ENCODE measurements around the gene HTR4.
A peak's percentile ranks its signal among the peaks of the same experiment; 100 is the strongest.
"Not testable (repeated sequence)": the region's sequence is repeated elsewhere in the genome, so short reads cannot be mapped to it uniquely, and the experiment has no call there.

The HTR4 gene

DNA sequence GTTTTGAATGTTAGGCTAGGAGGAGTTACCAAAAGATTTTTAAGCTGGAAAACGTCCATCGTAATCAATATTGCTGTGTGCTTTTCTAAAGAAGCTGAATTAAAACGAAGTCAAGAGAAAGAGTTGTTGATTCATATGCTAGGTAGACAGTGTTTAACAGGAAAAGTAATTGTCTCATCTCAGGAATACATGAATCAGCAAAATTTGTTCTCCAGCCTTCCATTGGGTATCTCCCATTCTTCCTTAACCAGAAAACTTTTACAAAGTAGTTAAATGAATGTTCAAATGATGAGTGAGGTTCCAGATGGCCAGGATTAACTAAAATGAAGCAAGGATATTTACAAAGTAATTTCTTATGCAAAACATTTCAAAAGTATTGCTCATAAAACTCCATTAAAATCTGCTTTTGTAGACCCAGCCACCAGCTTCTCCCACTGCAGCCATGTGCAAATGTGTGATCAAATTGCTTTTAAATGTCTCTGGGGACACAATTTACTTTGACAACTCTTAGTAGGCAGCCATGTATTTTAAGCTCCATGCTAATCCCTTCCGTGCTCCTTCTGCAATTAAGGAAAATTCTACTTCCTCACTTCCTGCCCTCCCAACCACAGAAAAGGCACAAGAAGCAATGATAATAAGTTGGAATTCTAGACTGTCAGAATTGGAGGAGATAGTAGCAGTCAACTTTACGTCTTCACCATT lies 121.2 kb downstream of the HTR4 start:
- DNase-seq (ENCODE audit: low spot score) = no peak

DNA sequence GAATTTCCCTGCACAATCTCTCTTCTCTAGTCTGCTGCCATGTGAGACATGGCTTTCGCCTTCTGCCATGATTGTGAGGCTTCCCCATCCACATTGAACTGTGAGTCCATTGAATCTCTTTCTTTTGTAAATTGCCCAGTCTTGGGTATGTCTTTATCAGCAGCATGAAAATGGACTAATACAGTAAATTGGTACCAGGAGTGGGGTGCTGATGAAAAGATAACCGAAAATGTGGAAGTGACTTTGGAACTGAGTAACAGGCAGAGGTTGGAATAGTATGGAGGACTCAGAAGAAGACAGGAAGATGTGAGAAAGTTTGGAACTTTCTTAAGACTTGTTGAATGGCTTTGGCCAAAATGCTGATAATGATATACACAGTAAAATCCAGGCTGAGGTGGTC lies 124.9 kb downstream of the HTR4 start:
- DNase-seq (ENCODE audit: low spot score) = not testable (repeated sequence)

DNA sequence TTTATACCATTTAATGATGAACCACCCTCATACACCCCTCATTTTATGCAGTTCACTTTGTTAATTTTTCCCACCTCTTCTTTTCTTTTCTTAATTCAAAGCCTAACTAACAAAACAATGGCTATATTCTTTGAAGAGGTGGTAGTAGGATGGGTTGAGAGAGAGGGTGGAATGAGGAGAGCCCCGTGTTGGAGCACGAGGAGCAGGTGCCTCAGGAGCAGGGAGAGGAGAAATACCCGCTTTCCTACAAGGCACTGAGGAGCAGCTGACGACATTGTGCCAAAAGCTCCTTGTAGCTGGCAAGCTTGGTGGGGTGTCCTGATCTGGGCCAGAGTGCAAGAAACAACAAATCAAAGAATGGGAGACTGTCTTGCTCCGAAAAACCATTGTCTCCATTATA lies 129.6 kb downstream of the HTR4 start:
- no peak for DNase-seq (ENCODE audit: low spot score)

DNA sequence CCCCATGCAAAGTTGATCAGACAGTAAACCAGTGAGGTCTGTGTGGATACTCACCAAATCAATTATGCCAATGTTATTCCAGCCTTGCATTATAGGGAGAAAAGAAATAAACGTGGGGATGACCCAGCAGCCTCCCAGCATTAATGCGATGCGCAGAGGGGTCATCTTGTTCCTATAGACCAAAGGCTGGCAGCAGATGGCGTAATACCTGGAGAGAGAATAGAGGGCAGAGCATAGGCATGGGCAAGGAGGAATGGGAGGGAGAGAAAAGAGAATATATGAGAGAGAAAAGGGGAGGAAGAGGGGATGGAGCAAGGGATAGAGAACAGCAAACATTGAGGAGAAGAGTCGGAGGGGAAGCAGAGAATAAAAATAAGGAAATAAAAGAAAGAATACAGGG lies 131.2 kb downstream of the HTR4 start:
- no peak for DNase-seq (ENCODE audit: low spot score)

DNA sequence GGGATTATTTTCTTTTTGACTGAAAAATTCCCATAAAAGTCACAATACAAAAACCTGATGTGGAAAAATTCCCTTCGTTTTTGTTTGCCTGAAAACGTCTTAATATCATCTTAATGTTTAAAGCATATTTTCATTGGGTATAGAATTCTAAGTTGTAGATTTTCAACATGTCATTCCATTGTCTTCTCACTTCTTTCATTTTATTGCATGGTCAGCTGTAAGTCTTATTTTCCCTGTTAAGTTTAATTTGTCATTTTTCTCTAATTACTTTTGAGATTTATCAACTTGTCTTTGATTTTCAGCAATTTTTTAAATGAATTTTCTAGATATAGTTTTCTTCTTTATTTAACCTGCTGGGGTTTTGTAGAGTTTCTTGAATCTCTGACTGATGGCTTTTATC lies 138.9 kb downstream of the HTR4 start:
- DNase-seq (ENCODE audit: low spot score) = no peak

DNA sequence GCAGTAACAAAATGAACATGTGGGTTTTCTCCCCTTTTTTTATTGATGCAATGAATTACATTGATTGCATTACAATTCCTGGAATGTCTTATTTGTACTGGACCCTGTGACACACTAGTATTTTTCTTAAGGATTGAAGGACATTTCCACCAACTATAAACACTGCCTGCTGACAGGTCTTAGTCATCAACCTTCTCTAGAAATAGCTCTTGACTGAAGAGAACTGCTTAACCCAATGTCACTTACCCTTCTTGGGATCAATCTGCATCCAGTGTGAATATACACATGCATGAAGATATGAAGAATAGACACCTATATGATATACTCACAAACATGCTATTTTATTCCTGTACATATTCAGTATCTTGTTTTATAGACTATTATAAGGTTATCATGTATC lies 140.0 kb downstream of the HTR4 start:
- DNase-seq (ENCODE audit: low spot score) = no peak

DNA sequence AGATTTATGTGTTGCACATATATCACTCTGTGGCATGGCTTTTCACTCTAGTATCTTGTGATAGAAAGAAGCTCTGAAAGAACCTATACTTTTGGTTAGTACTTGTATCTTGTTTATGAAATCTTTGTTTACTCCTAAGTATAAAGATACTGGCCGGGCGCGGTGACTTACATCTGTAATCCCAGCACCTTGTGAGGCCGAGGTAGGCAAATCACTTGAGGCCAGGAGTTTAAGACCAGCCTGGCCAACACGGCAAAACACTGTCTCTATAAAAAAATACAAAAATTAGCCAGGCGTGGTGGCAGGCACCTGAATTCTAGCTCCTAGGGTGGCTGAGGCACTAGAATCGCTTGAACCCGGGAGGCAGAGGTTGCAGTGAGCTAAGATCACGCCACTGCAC lies 141.8 kb downstream of the HTR4 start:
- DNase-seq (ENCODE audit: low spot score) = no peak

DNA sequence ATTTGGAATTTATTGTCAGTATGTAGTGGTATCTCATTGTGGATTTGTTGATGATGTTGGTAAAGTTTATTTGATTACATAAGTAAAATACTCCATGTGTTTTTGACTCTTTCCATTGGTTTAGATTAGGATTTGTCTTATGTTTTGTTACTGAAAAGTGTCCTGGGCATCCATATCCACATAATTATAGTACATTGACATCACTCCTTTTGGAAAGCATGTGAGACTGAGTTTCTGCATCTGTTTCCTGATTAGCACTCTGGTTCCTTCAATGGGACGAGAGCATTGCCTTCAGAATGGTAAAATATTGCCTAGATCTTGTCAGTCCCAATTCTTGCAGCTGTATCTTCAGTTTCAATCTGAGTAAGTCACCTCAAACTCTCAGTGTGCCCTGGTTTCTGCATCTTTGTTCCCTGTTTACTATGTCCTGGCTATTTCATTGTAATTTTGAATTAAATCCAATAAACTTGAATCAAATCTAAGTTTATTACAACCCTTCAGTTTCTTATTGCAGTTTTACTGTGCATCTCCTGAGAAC lies 142.4 kb downstream of the HTR4 start:
- peak; percentile 1 for DNase-seq (ENCODE audit: low spot score)

DNA sequence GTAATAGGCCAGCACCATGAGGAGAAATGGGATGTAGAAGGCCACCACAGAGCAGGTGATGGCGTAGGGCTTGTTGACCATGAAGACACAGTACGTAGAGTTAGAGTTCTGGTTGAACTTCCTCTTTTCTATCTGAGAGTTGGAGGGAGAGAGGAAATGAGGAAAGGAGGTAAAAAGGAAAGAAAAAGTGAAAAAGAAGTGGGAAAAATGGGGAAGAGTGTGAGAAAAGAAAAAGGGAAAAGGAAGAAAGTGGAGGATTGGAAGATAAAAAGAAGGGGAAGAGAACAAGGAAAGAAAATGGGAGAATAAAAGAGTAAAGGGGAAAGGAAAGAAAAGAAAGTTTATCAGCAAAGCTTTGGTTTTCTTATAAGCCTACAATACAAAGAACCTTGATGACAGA lies 144.4 kb downstream of the HTR4 start:
- DNase-seq (ENCODE audit: low spot score) = no peak

DNA sequence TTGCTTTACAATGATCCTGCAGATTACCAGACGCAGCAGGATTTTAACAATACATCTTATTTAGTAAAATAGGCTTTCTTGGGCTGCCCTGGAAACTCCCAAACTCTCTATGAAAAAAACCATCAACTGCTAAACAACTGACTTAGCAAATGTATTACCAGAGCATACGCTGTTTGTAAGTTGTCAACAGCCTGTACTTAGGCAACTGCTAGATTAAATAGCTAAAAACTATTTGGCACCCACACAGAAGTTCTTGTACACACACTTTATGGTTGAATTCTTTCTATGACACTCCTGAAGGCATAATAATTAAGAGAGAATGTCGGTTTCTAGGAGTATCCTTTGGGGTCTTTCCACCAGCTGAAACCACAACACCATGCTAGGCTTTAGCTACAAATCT lies 146.7 kb downstream of the HTR4 start:
- DNase-seq (ENCODE audit: low spot score) = no peak

DNA sequence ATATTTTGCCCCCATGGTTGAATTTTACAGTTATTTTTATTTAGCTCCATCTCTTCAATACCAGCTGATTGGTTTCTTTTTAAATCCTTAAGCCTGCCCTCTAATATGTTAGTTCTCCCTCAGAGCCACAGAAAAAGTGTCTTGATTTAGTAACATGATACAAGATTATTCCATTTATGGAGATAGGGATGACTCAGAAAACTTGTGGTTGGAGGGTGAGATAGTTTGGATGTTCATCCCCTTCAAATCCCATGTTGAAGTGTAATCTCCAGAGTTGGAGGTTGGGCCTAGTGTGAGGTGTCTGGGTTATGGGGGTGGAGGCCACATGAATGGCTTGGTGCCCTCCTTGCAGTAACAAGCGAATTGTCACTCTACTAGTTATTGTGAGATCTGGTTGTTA lies 154.9 kb downstream of the HTR4 start:
- DNase-seq (ENCODE audit: low spot score) = no peak

DNA sequence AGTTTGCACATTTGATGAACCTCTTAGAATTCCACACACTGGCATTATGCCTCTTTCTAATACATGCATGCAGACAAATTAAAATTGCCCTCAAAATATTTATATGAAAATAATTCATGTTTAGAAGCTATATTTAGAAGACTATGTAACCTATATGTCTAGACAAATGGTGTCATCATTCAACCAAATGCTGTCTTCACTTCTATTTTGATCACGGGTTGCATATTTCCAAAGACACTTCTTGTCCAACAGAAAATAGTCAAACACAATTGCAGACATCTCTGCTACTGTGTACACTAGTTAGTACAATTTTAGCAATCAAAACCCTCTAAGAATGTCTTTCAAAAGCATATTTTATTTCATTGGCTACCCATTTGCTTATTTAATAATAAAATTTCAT lies 156.6 kb downstream of the HTR4 start:
- DNase-seq (ENCODE audit: low spot score) = no peak

DNA sequence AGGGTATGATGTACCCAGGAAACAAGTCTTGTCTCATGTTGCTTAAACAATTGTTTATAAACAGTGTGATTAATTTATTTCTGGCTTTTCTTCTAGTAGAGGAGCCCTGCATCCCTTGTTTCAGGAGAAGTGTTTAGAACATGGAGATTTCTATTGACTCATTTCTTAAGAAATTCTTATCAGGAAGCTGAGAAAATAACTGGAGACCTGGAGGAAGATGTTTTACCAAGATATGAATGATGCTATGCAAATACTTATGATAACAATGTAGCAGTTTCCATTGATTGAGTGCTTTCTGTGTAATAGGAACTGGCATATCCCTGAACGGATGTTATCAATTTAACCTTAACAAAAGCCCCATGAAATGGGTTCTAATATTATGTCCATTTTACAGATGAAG lies 162.0 kb downstream of the HTR4 start:
- DNase-seq (ENCODE audit: low spot score) = no peak

DNA sequence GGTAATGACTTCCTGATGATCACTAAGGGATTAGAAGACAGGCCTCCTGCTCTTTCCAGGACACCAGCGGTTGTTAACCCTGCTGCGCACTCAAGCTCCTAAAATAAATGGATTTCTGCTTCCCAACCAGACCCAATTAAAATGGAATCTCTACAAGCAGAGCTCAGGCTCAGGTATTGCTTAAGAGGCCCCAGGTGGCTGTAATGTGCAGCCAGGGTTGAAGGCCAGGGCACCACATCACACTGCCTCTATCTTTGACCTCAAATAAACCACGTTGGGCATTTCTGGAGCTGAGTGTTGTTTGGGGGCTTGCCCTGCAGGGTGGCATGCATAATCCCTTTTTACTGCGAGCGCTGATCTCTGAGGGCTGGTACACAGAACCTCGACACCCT lies 162.5 kb downstream of the HTR4 start:
- DNase-seq (ENCODE audit: low spot score) = no peak

DNA sequence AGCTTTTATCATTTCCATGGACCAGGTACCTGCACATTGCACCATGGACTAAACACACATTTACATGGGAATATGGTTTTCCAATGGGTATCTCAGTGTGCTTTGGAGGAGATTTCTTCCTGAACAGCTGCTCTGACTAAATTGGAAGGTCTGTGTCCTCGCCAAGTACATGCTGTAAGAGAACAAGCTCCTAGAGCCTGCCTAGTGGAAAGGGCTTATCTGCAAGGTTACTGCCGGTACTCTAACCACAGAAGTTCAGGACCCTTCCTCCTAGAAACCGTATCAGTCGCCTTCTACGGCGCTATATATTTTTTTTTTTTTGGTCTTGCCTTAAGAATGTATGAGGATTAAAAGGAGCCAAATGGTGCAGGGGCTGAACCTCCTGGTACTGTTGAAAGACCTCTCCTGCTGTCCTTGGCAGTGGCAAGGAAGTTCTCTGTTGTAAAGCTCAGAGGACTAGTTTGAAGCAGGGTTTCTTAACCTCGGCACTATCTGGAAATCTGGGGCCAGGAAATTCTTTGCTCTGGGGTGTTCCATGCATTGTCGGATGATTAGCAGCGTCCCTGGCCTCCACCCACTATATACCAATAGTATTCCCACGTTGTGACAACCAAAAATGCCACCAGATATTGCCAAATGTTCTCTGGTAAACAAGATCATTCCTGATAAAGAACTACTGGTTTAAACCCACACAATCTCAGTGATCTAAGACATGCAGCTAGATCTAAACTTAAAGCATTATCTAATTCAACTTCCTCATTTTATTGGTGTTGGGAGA lies 163.1 kb downstream of the HTR4 start:
- DNase-seq (ENCODE audit: low spot score) = no peak

DNA sequence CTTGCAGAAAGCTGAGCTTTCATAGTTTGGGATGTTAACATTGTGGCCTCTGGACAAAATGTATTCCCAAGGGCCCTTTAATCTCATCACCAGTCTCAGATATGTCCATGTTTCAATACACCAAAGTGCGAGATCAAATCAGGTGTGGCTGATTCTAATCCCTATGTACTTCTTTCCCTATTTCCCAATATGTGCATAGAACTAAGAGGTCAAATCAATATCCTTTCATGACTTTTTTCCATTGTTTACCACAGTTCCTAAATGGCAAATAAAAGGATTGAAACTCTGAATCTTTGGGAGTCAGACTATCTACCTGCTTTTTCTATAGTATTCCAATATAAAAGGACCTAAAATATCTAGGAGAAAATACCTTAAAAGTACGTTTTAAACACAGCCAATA lies 165.6 kb downstream of the HTR4 start:
- DNase-seq (ENCODE audit: low spot score) = no peak

DNA sequence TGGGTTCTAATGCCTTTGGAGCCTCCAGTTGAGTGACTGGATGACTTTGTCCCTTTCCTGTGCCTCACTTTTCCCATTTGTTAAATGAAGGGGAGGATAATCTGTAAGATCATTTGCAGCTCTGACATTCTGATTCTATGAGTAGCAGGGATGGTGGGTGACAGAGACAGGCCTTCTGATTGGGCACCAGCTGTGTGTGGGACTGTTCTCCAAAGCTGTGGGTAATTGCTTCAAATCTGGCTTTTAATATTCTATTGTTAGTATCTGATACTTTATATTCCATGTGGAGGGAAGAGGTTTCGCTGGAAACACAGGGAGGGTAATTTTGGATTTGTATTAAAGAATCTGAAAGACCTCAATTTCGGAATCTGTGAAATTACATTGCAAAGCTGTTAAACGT lies 167.9 kb downstream of the HTR4 start:
- DNase-seq (ENCODE audit: low spot score) = no peak

DNA sequence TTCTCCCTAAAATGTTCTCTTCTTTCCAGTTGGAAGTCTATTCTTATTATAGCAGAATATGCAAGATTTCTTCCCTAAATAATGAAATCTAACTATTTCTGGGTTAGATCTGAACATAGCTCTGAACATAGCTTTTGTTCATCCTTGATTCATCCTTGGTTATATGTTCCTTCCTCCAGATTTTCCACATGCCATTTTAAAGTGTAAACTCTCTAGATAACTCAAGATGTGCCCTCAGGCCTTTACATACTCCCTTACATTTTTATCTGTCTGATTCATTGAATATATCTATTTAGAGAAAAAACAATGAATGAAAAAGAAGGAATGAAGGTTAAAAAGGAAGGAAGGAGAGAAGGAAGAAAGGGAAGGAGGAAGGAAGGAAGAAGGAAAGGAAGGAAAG lies 169.7 kb downstream of the HTR4 start:
- DNase-seq (ENCODE audit: low spot score) = no peak

DNA sequence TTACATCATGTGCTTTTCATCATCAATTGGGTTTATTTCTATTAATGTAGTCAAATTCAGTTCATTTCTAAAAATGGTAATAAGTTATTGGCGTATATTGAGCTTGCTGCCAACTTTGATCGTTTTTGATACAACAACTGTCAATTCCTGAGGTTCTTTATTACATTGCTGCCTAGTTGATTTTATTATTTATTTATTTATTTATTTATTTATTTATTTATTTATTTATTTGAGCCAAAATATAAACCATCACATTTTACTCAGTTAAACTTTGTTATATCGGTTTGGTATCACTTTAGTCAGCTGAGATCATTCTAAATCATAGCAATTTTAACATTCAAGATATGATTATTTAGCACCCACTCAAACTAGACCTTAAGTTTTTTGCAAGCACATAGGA lies 170.6 kb downstream of the HTR4 start:
- no peak for DNase-seq (ENCODE audit: low spot score)

DNA sequence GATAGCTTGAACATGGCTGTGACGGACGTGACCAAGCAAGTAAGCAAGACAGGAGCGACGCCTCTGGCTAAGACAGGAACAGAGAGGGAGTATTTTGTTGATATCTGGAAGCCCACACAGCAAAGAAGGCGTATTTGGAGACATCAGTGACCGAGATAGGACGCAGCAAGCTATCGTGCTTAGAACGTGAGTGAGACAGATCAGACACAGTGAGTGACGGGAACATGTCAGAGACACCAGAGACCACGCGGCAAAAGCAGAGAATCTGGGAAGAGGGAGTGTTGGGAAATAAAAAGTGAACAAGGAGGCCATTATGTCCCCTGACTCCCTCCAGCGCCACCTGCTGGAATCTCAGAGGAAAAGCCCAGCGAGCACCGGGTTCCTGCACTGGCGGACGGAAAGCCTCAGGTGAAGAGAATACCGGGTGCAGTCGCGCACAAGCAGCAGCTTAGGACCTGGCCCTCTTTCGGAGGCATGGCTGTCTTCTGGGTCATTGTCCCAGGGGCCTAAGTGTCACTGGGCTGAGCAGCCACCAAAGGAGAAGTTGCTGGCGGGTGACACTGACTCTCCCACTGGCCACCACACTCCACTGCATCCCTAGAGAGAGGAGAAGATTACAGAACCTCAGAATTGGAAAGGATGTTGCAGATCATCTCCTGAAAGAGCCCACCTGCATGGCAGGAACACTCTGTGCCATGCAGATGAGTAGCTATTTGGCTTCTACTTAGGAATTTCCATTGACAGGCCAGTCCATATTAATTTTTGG lies 171.4 kb downstream of the HTR4 start:
- DNase-seq (ENCODE audit: low spot score) = peak; percentile 69

DNA sequence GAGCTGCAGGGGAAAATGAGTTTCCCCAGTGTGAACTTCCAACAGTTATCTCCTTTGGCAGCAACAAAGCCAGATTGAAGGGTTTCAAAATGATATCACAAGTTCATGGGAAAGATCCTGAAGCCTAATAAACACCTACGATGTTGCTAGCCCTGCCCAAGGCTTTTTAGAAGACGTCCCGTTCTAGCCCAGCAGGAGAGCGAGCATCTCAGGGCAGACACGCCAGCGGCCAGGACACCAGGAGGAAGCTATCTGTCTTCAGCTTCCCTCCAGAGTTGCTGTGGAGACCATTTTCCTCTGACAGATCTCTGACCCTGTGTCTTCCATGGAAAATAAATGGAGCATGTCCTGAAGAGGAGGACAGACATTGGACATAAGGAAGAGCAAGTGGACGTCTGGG lies 172.1 kb downstream of the HTR4 start:
- no peak for DNase-seq (ENCODE audit: low spot score)

DNA sequence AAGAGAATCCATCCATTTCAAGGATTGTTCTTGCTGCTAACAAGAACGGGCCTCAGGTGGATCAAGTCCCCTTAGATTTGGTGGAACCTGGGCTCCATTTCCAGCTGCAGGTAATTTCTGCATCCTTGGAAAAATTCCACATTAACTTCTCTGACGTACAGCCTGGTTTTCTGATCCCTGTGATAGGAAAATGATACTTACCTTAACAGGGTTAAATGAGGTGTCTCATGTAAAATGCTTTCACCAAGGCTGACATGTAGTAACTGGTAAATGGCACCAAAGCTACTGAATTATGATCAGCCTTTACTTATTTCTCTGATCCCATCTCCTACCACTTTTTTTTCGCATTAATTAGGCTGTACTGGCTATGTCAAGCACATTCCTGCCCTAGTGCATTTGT lies 176.9 kb downstream of the HTR4 start:
- no peak for DNase-seq (ENCODE audit: low spot score)

DNA sequence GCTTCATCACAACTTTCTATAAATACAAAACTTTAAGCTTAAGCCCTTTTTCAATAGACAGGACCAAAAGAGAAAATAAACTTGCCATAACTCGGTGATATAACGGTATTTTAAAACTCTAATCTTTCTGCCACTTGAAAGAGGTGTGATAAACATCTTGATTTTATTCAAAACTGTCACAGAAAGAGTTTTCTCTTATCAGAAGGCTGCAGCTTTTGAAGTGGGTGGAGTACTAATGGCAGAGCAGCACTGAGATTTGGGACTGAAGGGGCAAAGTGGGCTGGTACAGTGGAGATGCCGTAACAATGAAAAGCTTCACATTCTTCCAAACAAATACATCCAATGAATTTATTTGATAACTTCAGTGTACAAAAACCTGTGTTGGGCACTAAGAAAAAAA lies 178.0 kb downstream of the HTR4 start:
- DNase-seq (ENCODE audit: low spot score) = no peak

All from activated CD4-positive, alpha-beta T cell treated with anti-CD3 and anti-CD28 coated beads, Interleukin-2, Interleukin-4, amounts not matched to agents 100 ng/mL and 50 ng/mL, durations not matched to agents 16 hours and 8 hours (primary cell).